Measurements from ENCODE around the gene RERG. TPM values are rescaled to one million over a fixed set of nuclear protein-coding genes. Genes with fewer than 3 reads are reported as not detected.
A peak's percentile ranks its signal among the peaks of the same experiment; 100 is the strongest.

RERG gene
- total and polyA plus RNA-seq, 4 donors, result 1.0 to 1.4 (median 1.1) TPM

GRCh38 chr12:15151161-15152091, 69.8 kb downstream of the RERG start (continued):
- no peak for TF ChIP-seq JUND (IDR thresholded peaks at IDR 0.05)
- no peak for TF ChIP-seq YY1 (IDR thresholded peaks at IDR 0.05)
- peak; percentile 75 to 78 for TF ChIP-seq RAD21 (IDR thresholded peaks at IDR 0.05)
- TF ChIP-seq, protein P1, sequence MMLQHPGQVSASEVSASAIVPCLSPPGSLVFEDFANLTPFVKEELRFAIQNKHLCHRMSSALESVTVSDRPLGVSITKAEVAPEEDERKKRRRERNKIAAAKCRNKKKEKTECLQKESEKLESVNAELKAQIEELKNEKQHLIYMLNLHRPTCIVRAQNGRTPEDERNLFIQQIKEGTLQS (IDR thresholded peaks at IDR 0.05), result no peak
- TF ChIP-seq GABPA (IDR thresholded peaks at IDR 0.05 in 1 of 2, conservative IDR thresholded peaks at IDR 0.05 in 1 of 2), result no peak

GRCh38 chr12:15146585-15146984, 74.6 kb downstream of the RERG start:
- TF ChIP-seq JUND (IDR thresholded peaks at IDR 0.05), result no peak
- no peak for TF ChIP-seq SP1 (IDR thresholded peaks at IDR 0.05)
- TF ChIP-seq RAD21 (IDR thresholded peaks at IDR 0.05), result peak; percentile 13 to 25
- TF ChIP-seq, protein P2, sequence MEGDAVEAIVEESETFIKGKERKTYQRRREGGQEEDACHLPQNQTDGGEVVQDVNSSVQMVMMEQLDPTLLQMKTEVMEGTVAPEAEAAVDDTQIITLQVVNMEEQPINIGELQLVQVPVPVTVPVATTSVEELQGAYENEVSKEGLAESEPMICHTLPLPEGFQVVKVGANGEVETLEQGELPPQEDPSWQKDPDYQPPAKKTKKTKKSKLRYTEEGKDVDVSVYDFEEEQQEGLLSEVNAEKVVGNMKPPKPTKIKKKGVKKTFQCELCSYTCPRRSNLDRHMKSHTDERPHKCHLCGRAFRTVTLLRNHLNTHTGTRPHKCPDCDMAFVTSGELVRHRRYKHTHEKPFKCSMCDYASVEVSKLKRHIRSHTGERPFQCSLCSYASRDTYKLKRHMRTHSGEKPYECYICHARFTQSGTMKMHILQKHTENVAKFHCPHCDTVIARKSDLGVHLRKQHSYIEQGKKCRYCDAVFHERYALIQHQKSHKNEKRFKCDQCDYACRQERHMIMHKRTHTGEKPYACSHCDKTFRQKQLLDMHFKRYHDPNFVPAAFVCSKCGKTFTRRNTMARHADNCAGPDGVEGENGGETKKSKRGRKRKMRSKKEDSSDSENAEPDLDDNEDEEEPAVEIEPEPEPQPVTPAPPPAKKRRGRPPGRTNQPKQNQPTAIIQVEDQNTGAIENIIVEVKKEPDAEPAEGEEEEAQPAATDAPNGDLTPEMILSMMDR (IDR thresholded peaks at IDR 0.05; ENCODE audit: low read depth, low read length, missing input control), result no peak
- TF ChIP-seq EGR1 (IDR thresholded peaks at IDR 0.05; ENCODE audit: low read depth in 2 of 2), result no peak
- Histone ChIP-seq H3K4me3 (ENCODE audit: low read depth in 1 of 3, low read length in 3 of 3) (no peak overlapping the region), H3K27me3 (ENCODE audit: control insufficient read depth in 4 of 4, insufficient read depth in 4 of 4, low read length in 3 of 4) (no peaks in the 10 kb centered on the region), H3K4me1 (ENCODE audit: control insufficient read depth in 4 of 4, insufficient read depth in 4 of 4, low read length in 3 of 4) (no peaks in the 10 kb centered on the region), H3K9me3 (ENCODE audit: control insufficient read depth in 4 of 4, low read length in 3 of 4) (no peaks in the 10 kb centered on the region), H3K9ac (ENCODE audit: low read depth in 1 of 2, low read length in 2 of 2) (no peak overlapping the region), H3K27ac (ENCODE audit: low read depth in 1 of 2, low read length in 2 of 2) (no peak overlapping the region), H3K36me3 (ENCODE audit: control insufficient read depth in 4 of 4, insufficient read depth in 3 of 4, low read depth in 1 of 4, low read length in 3 of 4) (no peaks in the 10 kb centered on the region)
- no peak for DNase-seq (ENCODE audit: low spot score)
- WGBS, result 32% methylated on average over 3 of the region's 3 CpGs

- Histone ChIP-seq H3K4me1 (ENCODE audit: control insufficient read depth in 4 of 4, insufficient read depth in 4 of 4, low read length in 3 of 4) (no peaks in the 10 kb centered on the region), H3K36me3 (ENCODE audit: control insufficient read depth in 4 of 4, insufficient read depth in 3 of 4, low read depth in 1 of 4, low read length in 3 of 4) (no peaks in the 10 kb centered on the region), H3K9ac (ENCODE audit: low read depth in 1 of 2, low read length in 2 of 2) (no peak overlapping the region), H3K27ac (ENCODE audit: low read depth in 1 of 2, low read length in 2 of 2) (no peak overlapping the region), H3K9me3 (ENCODE audit: control insufficient read depth in 4 of 4, low read length in 3 of 4) (no peaks in the 10 kb centered on the region), H3K27me3 (ENCODE audit: control insufficient read depth in 4 of 4, insufficient read depth in 4 of 4, low read length in 3 of 4) (no peaks in the 10 kb centered on the region), H3K4me3 (ENCODE audit: low read depth in 1 of 3, low read length in 3 of 3) (no peak overlapping the region)
- TF ChIP-seq YY1 (IDR thresholded peaks at IDR 0.05), result no peak
- no peak for TF ChIP-seq EGR1 (IDR thresholded peaks at IDR 0.05; ENCODE audit: low read depth in 2 of 2)
- no peak for TF ChIP-seq FOXA1 (IDR thresholded peaks at IDR 0.05)
- no peak for TF ChIP-seq NR2F2 (IDR thresholded peaks at IDR 0.05)
- no peak for TF ChIP-seq REST (IDR thresholded peaks at IDR 0.05)
- TF ChIP-seq JUND (IDR thresholded peaks at IDR 0.05), result no peak
- TF ChIP-seq RAD21 (IDR thresholded peaks at IDR 0.05), result no peak
- TF ChIP-seq HNF4G (IDR thresholded peaks at IDR 0.05), result no peak
- no peak for TF ChIP-seq HNF4A (conservative IDR thresholded peaks at IDR 0.05)
- TF ChIP-seq GABPA (IDR thresholded peaks at IDR 0.05 in 1 of 2, conservative IDR thresholded peaks at IDR 0.05 in 1 of 2), result no peak
- TF ChIP-seq, protein P1 (IDR thresholded peaks at IDR 0.05), result no peak
- no peak for TF ChIP-seq TAF1 (conservative IDR thresholded peaks at IDR 0.05)
- no peak for DNase-seq (ENCODE audit: low spot score)
Measured at GRCh38 chr12:15143467-15143866, 77.8 kb downstream of the RERG start.
